GM18520 (cell line): ENCODE data around the gene EXD3.

Experiments
- ATAC-seq: cut with Tn5 transposase; IDR thresholded peaks from one replicate; pipeline ENCODE4 v1.9.1; 2021; ENCODE audit not compliant: unreplicated experiment

EXD3 gene

DNA sequence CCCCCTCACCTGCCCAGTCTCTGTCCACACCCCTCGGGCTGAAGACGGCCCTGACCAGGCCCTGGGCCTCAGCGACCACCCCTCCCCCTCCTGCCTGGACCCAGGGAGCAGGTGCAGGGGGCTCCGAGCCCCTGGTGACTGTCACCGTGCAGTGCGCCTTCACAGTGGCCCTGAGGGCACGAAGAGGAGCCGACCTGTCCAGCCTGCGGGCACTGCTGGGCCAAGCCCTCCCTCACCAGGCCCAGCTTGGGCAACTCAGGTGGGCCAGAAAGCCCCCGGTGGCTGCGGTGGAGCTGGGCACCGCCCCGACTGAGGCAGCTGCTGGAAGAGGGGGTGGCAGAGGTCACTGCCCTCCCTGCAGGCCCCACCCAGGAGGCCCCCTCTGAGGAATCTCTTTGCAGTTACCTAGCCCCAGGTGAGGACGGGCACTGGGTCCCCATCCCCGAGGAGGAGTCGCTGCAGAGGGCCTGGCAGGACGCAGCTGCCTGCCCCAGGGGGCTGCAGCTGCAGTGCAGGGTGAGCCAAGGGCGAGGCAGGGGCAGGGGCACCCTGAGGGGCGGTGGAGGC, 10.5 kb upstream of the EXD3 start:
- no peak for ATAC-seq

DNA sequence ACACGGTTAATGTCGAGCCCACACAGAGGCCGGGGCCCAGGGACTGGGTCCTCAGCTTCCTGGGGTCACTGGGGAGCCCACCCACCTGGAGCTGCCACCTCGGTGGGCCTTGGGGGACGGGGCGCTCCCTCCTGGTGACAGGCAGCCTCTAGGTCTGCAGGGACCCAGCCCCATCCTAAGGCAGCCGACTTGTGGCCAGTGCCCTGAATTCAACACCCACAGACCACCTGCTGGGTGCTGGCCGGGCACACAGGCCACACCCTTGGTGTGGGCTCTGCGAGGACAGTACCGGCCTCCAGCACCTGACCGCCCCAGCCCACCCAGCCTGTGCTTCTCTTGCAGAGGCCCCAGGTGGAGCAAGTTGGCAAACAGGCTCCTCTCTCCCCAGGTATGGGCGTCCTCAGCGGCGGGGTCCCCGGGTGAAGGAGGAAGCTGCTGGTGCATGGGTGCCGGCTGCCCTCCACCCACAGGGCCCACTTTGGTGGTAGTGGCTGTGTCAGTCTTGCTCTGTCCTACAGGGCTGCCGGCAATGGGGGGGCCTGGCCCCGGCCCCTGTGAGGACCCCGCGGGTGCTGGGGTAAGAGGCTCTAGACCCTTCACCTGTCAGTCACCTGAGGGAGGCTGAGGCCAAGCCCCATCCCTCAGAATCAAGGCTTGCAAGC, 9.9 kb upstream of the EXD3 start:
- ATAC-seq: no peak

DNA sequence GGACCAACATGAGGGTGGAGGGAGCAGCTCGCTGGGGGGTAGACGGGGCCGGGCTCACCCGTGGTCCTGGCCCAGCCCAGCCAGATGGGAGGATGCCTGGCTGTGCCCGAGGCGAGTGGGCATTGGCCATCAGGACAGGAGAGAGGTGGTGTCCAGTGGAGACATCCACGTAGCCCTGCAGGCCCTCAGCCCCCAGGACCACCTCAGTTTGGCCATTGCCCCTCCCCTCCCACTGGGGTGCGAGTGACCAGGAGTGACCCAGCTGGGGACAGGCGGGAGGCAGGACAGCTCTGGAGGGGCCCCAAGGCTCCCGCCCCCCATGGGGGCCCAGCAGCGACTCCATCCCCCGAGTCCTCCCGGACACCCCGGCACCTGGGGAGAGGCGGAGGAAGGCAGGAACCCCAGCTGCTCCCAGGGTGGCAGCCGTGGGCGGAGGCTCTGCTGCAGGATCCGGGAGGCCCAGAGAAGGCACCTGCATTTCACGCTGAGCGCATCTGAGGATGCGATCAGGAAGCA, 8.5 kb upstream of the EXD3 start:
- ATAC-seq: no peak

DNA sequence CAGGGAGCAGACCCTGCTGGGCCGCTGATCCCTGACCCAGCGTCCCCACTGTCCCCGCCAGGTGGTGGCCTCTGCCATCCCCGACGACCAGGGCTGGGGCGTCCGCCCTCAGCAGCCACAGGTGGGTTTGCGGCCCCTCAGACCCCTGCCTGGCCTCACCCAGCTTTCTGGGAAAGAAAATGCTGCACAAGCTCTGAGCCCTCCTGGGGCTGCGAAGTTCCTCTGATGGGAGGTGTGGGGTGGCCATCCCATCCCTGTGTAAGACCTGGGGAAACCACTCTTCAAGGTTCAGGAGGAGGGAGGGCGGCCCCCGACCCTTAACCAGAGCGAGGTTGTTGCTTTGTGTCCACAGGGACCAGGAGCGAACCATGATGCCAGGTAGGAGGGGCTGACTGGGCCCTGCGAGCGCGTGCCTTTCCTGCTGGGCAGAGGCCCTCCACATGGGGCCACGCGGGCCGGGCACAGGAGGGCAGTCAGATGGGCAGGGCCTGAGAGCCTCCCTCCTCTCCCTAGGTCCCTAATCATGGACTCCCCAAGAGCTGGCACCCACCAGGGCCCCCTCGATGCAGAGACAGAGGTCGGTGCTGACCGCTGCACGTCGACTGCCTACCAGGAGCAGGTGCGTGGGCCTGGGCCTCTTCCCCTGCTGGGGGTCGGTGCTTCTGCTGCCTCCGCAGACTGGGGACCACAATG, 7.9 kb upstream of the EXD3 start:
- no peak for ATAC-seq

DNA sequence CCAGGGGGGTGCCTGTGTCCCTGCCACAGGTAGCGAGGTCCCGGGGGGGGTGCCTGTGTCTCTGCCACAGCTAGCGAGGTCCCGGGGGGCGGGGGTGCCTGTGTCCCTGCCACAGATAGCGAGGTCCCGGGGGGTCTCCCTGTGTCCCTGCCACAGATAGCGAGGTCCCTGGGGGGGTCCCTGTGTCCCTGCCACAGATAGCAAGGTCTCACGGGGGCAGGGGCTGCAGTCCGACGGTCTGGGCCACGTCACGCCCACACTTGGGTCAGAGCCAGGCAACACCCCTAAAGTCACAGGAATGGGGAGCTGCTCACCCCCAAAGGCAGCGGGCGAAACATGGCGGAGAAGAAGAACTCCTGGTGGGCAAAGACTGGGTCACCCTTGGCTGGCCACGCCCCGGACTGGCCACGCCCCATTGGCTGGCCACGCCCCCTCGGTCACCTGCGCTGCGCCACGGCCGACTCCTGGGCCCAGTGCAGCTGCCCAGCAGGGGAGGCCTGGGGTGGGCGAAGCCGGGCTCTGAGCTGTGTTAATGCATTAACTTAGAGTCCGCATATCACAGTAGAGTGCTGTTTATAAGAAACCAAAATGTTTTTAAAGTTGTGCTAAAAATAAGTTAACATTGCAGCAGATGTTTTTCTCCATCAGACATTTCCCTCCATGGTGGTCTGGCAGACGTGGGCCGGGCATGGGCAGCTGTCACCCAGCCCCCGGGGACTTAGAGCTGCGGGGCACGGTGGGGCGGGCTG, 7.2 kb upstream of the EXD3 start:
- no peak for ATAC-seq

DNA sequence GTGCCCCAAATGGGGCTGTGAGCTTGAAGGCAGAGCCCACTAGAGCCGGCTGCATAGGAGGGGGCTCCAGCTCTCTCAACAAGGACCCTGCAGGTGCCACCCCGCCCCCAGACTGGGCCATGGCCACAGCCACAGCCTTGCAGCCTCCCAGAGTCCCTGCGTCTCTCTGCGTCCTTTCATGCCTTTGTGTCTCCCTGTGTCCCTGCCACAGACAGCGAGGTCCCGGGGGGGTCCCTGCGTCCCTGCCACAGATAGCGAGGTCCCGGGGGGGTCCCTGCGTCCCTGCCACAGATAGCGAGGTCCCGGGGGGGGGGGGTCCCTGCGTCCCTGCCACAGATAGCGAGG, 6.6 kb upstream of the EXD3 start:
- no peak for ATAC-seq

DNA sequence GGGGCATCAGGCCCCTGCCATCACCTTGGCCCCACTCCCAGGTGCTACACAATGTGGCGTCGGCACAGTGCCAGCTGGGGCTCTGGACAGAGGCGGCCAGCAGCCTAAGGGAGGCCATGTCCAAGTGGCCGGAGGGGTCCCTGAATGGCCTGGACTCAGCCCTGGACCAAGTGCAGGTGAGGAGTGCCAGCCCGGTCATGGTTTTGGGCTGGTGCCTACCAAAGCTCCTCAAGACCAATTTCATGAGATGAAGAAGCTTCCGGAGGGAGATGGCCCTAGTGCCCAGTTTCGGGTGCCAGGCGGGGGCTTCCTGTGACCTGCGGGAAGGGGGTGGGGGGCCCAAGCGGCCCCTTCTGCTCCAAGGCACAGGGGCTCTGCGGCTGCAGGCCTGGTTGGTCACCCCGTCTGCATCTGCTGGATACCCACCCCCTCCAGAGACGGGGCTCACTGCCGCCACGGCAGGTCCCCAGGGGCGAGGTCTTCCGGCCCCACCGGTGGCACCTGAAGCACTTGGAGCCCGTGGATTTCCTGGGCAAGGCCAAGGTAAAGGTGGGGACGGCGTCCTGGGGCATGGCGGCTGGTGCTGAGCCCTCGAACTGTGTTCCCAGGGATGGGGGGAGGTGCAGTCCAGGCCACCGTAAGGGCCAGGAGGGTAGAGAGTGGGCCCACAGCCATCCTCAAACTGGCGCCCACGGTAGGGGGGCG, 6.0 kb upstream of the EXD3 start:
- ATAC-seq: no peak

DNA sequence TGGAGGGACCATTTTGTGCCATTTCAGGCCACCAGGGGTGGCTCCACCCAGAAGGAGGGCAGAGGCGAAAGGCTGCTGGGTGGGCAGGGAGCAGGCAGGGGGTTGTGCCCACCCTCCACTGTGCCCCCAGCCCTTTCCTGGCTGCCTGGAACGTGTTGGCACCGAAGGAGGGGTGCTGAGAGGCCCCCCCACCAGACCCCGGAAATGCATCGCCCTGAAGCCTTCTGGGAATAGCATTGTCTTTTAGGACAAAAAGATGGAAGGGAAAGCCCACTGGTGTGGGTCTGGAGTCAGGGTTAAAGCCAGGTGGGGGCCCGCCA, 5.3 kb upstream of the EXD3 start:
- no peak for ATAC-seq

DNA sequence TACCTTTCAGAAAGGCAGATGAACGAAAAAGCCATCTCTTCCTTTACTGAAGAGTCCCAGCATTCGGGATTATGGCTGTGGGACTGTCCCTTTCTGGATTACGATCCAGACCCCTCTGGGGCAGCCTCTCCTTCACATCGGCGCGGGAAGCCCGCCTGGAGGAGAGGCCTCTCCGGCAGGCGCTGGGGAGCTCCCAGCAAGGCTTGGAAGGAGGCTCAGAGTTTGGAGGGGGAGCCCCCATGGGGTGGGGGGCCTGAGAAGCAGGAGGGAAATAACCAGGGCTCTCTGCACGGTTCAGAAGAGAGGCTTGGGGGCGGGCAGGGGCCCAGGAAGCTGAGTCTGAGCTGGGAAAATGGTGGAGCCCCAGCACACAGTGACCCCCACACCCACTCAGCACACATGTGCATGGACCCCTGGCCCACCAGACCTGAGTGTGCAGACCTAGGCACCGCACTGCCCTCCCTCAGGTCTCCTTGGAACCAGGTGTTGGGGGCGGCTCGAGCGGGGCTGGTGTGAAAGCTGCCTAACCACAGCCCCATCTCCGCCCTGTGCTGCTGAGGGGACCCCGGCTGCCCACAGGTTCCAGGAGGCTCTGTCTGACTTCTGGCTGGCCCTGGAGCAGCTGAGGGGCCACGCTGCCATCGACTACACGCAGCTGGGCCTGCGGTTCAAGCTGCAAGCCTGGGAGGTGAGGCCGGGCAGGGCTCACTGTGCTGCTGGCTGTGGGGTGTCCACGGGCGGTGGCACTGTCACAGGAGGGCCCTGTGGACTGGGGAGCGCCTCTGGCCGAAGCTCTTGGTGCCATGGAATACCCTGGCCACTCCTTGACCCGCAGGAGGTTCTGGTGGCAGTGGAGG, 4.7 kb upstream of the EXD3 start:
- ATAC-seq: no peak

DNA sequence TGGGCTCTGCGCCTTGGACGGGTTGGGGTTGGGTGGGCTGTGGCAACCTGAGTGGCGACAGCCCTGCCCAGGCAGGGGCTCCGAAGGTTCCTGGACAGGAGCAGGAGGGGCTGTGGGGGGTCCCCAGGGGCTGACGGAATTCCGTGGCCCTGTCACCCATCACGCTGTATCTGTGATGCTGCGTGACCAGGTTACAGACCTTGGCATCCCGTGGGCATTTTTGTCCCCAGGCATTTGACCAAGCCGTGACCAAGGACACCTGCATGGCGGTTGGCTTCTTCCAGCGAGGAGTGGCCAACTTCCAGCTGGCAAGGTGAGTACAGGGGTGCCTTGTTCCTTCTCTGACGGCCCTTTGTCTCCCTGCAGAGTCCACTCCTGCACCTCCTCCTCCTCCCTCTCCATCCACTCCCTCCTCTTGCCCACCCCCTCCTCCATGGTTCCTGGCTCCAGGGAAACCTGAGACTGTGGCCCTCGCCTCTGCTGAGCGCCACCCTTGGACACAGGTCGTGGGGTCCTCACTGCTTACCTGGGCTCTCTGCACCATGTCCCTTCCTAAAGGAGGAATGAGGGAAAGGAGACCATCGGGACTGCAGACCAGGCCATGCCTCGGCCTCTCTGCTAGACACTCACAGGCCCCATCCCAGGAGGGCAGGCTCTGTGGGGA, 3.2 kb upstream of the EXD3 start:
- no peak for ATAC-seq

DNA sequence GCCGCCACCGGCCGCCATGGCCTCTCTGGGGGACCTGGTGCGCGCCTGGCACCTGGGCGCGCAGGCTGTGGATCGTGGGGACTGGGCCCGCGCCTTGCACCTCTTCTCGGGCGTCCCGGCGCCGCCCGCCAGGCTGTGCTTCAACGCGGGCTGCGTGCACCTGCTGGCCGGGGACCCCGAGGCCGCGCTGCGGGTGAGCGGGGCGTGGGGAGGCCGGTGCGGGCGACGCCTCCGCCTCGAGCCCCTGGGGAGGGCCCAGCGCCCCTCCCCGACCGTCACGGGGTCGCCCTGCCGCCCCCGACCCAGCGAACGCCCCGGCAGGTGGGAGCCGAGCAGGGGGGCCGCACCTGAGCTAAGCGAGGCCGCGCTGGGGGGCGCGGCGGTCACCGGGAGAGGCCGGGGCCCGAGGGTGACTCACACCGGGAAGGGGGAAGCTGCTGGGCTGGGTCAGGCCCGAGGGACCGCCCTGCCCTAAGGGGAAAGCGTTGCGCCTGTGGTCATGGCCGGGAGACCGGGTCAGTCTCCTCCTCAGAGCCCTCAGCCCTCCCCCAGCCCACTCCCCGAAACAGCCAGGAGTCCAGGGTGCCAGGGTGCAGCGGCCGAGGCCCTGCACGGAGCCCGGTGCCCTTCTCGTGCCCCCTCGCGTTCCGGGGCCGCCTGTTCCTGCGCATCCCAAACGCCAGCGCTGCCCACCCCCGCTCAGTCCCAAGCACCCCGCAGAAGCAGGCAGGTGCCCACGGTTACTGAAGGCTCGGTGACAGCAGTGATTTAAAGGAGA, 741 bp upstream of the EXD3 start:
- ATAC-seq: peak; percentile 15

DNA sequence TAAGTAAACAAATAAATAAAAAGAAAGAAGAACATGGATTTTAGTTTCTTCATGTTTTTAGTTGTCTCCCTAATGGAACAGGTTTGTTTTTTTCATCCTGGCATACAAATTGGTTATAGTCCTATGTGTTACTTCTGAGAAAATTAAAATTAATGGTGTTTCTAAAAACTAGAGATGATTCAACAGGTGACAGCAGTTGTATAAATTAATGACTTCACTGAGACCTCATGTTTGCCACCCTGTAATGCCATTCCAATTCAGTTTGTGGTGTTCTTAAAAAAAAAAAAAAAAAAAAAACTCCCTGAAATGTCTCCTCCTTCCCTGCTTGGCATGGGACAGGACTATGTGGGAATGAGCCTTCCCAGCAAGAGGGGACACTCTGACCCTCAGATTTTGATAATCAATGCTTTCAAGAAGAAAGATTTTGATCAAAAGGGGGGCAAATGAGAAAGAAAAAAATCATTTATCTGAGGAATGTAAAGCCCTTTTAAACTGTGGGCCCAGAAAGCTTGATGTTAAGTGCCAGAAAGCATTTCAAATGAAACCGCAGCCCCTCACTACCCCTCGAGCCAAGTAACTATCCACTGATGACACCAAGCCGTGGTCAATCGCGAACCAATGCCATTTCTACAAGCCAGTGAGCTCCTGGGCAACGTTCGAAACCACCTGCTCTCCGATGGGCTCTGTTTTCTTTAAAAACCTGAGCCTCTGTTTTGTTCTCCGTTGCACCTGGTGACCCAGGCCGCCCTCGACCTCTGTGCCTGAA, 941 bp downstream of the EXD3 start:
- ATAC-seq: no peak

DNA sequence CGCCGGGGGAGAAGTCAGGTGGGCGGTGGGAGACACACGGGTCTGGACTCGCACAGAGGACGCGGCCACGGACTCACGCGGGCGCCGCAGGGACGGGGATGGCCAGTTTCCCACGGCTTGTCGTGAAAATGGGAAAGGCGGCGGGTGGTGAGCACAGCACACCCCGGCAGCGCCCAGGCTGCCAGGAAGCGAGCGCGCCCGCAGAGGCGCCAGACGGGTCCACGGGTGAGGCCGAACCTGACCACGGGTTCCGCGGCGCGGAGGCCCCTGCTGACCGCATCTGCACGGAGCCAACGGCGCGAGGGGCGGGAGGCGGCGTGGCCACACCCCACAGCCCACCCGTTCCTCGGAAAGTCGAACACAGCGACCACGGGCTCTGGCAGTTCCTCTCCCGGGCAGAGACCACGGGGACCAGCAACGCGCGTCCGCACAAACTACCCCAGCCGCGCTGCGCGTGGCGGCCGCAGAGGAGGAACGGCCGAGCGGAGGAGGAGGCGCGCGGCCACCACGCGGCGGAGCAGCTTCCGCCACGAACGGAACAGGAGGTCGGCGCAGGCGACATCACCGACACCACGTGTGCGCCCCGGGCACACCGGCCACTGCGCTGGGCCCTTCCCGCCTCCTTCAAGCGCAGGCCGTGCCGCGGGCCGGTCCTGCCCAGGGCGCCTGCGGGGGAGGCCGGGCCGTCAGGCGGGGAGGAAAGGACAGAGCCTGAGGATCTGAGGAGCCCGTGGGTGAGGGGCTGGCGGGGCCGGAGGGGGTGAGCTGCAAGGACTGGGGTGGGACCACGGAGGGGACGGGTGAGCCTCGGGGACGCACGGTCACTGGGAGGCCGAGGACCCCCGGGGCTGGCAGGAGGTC, 5.6 kb downstream of the EXD3 start:
- ATAC-seq: no peak

DNA sequence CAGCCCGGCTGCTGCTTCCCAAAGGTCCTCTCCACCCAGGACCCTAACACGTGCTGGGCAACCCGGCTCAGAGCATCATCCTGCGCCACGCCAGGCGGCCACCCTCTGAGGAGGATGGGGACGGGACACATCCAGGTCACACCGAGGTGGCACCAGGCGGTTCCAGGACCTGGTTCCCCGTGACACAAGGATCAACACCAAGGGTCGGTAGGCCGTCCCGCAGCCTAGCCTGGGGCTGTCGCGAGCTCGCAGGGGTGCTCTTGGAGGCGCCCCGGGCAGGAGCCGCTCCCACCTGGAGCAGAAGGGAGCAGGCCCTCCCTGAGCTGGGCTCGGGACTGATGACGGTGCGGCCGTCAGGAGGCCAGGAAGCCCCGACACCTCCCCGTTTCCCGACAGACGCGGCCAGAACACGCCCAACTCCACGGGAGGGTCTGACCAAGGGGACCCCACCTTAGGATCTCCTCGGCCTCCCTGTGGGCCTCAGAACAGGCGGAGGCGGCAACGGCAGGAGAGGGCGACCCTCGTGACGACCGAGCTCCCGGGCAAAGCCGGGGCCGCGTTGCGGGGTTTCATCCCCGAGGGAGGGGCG, 6.3 kb downstream of the EXD3 start:
- ATAC-seq: no peak

DNA sequence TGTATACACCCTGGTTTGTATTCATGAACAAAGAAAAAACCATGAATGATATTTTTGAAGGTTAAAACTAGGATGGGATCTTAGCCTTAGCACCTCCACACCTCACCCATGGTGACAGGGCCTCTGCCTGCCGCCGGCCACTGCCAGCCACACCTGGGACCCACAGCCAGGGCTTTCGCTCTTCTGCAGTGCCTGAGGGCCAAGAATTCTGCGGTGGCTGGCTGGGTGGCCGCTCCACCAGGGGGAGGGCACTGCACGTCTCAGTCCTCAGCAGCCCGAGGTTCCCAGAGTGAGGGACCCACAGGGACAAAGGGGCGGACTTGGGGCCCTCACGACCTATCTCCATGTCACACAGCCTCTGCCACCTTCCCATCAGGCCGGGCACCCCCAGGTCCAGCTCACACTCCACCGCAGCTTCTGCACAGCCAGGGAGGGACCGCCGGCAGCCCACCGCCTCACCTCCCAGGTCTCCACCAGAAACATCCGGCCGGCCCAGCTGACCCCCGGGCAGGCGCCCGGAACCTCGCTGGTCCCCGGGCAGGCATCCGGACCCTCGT, 6.9 kb downstream of the EXD3 start:
- no peak for ATAC-seq

DNA sequence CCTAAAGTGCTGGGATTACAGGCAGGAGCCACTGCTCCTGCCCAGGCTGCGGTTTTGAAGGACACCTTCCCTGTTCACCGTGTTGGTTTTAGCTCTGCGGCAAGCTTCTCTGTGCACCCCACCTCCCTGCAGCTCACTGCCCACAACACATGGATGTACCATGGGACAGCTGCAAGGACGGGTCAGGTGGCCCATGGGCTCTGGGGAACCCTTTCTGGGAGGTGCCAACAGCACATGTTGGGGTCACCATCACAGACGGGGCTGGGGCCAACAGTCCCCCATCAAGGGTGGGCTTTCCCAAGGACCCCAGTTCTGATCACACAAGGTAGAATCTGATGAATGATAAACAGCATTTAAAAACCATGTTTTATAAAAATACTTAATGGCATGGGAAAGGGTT, 7.5 kb downstream of the EXD3 start:
- ATAC-seq: no peak

DNA sequence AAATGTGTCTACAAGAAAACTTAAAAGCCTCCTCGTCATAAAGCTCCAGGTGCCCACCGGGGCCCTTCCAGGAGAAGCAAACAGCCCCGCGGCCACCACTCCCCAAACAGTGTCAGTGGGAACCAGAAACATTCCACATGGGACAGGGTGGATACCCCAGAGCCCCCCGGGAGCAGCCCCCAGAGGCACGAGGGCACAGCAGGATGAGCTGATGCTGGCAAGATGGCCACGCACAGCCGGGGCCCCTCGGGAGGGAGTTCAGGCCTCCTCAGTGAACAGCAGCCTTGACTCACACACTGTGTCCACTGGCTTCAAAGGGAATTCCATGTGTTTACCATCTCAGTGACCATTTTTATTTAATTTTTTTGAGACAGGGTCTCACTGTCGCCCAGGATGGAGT, 10.5 kb downstream of the EXD3 start:
- no peak for ATAC-seq
